ENCODE data around the gene C15orf40. TPM values are rescaled to one million over a fixed set of nuclear protein-coding genes. Genes with fewer than 3 reads are reported as not detected.
"Not testable (repeated sequence)": the region's sequence is repeated elsewhere in the genome, so short reads cannot be mapped to it uniquely, and the experiment has no call there.

The C15orf40 gene
- polyA plus RNA-seq, 1 experiment = 17.3 TPM

DNA sequence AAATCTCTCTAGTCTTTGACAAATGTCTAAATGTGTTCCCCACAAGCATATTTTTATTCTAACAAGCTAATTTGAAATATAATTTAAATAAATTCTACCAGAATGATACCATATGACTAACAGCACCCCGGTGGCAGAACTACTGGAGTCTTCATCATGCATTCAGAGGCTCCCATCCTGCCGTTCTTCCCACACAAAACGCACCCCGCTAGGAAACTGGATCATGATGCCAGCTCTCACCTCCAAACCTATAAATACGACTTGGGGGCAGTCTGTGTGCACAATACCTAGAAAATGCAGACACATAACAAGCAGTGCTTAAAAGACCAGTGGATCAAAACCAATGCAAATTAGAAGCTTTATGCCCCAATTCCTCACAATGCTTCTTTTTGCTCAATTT, 67.4 kb downstream of the C15orf40 start:
- Histone ChIP-seq H3K4me3 (ENCODE audit: low read depth, low read length) (no peak overlapping the region), H3K27ac (ENCODE audit: low read depth, low read length) (no peak overlapping the region), H3K9me3 (ENCODE audit: control insufficient read depth, insufficient read depth, low read length) (no peaks in the 10 kb centered on the region), H3K27me3 (ENCODE audit: control insufficient read depth, insufficient read depth, low read length) (peaks cover 4% of the 10 kb centered on the region)
- no peak for DNase-seq (ENCODE audit: low read depth, low spot score)
- ChIA-PET CTCF (no interaction called here), POLR2A (no interaction called here)
- TF ChIP-seq, protein P1, sequence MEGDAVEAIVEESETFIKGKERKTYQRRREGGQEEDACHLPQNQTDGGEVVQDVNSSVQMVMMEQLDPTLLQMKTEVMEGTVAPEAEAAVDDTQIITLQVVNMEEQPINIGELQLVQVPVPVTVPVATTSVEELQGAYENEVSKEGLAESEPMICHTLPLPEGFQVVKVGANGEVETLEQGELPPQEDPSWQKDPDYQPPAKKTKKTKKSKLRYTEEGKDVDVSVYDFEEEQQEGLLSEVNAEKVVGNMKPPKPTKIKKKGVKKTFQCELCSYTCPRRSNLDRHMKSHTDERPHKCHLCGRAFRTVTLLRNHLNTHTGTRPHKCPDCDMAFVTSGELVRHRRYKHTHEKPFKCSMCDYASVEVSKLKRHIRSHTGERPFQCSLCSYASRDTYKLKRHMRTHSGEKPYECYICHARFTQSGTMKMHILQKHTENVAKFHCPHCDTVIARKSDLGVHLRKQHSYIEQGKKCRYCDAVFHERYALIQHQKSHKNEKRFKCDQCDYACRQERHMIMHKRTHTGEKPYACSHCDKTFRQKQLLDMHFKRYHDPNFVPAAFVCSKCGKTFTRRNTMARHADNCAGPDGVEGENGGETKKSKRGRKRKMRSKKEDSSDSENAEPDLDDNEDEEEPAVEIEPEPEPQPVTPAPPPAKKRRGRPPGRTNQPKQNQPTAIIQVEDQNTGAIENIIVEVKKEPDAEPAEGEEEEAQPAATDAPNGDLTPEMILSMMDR (IDR thresholded peaks at IDR 0.05; ENCODE audit: low read depth, low read length) = no peak

GRCh38 chr15:82943176-82943575, 68.3 kb downstream of the C15orf40 start:
- TF ChIP-seq, protein P1 (IDR thresholded peaks at IDR 0.05; ENCODE audit: low read depth, low read length) = no peak
- ChIA-PET POLR2A (no interaction called here), CTCF (no interaction called here)
- Histone ChIP-seq H3K27me3 (ENCODE audit: control insufficient read depth, insufficient read depth, low read length) (peaks cover 4% of the 10 kb centered on the region), H3K27ac (ENCODE audit: low read depth, low read length) (no peak overlapping the region), H3K9me3 (ENCODE audit: control insufficient read depth, insufficient read depth, low read length) (no peaks in the 10 kb centered on the region), H3K4me3 (ENCODE audit: low read depth, low read length) (no peak overlapping the region)
- no peak for DNase-seq (ENCODE audit: low read depth, low spot score)

GRCh38 chr15:82942691-82943090, 68.7 kb downstream of the C15orf40 start:
- ChIA-PET CTCF (no interaction called here), POLR2A (no interaction called here)
- Histone ChIP-seq H3K27me3 (ENCODE audit: control insufficient read depth, insufficient read depth, low read length) (peaks cover 4% of the 10 kb centered on the region), H3K4me3 (ENCODE audit: low read depth, low read length) (no peak overlapping the region), H3K27ac (ENCODE audit: low read depth, low read length) (no peak overlapping the region), H3K9me3 (ENCODE audit: control insufficient read depth, insufficient read depth, low read length) (no peaks in the 10 kb centered on the region)
- TF ChIP-seq, protein P1 (IDR thresholded peaks at IDR 0.05; ENCODE audit: low read depth, low read length) = no peak
- no peak for DNase-seq (ENCODE audit: low read depth, low spot score)

- DNase-seq (ENCODE audit: low read depth, low spot score); CTCF ChIA-PET; H3K4me3 ChIP-seq (ENCODE audit: low read depth, low read length); H3K27me3 ChIP-seq (ENCODE audit: control insufficient read depth, insufficient read depth, low read length); POLR2A ChIA-PET; H3K9me3 ChIP-seq (ENCODE audit: control insufficient read depth, insufficient read depth, low read length); H3K27ac ChIP-seq (ENCODE audit: low read depth, low read length): not testable (repeated sequence)
These were observed 71.8 kb downstream of the C15orf40 start for GRCh38 chr15:82939678-82940077.

Other genes starting within 250 kb of the C15orf40 start
- not detected in 2 replicates for gene FSD2, start 205.6 kb downstream of the C15orf40 start, polyA plus RNA-seq (2011; rRNA removed)
- 3.1 and 3.6 TPM in 2 replicates for gene WHAMM, start 202.0 kb downstream of the C15orf40 start, polyA plus RNA-seq (2011; rRNA removed)
- 0.61 and 1.1 TPM in 2 replicates for gene HOMER2, start 58.9 kb downstream of the C15orf40 start, polyA plus RNA-seq (2011; rRNA removed)
- 29.4 and 37.4 TPM in 2 replicates for gene RAMAC, start 25.4 kb downstream of the C15orf40 start, polyA plus RNA-seq (2011; rRNA removed)
- gene BTBD1, start 55.6 kb upstream of the C15orf40 start, polyA plus RNA-seq (2011; rRNA removed) = 89.8 and 113 TPM in 2 replicates
- gene TM6SF1, start 96.0 kb upstream of the C15orf40 start, polyA plus RNA-seq (2011; rRNA removed) = 11.5 and 15.1 TPM in 2 replicates
- 48.4 and 71.6 TPM in 2 replicates for gene HDGFL3, start 196.2 kb upstream of the C15orf40 start, polyA plus RNA-seq (2011; rRNA removed)